MG63 (cell line): ENCODE results near the gene YBX2. TPM values are rescaled to one million over a fixed set of nuclear protein-coding genes. Genes with fewer than 3 reads are reported as not detected.

Experiments
- DNase-seq: peaks from one replicate; pipeline ENCODE4 v3.0.0-alpha.2; 2020
- H3K27me3 ChIP-seq: fragments of 250-450 bp; sonication (Bioruptor Pico); 2 replicates; pipeline ENCODE4 v1.5.1; 2020; ENCODE audit warnings: mild to moderate bottlenecking, moderate library complexity
- H3K36me3 ChIP-seq: fragments of 250-450 bp; sonication (Bioruptor Pico); 2 replicates; pipeline ENCODE4 v1.5.1; 2020; ENCODE audit warnings: mild to moderate bottlenecking, moderate library complexity
- H3K4me3 ChIP-seq: fragments of 250-450 bp; sonication (Bioruptor Pico); 2 replicates; pipeline ENCODE4 v1.5.1; 2020; ENCODE audit warnings: mild to moderate bottlenecking, moderate library complexity
- H3K9me3 ChIP-seq: fragments of 250-450 bp; sonication (Bioruptor Pico); 2 replicates; pipeline ENCODE4 v1.5.1; 2020; ENCODE audit warnings: mild to moderate bottlenecking, moderate library complexity
- total RNA-seq: library from RNA; depleted of rRNA; stranded (reverse); fragments of >200 nt; shearing (Covaris generic); gene quantifications from 2 replicates; pipeline ENCODE4 v1.2.3, GENCODE V29; 2014; ENCODE audit warnings: low replicate concordance

YBX2 gene
- total RNA-seq, 1 experiment from 2014 or later: 6.5 TPM

DNA sequence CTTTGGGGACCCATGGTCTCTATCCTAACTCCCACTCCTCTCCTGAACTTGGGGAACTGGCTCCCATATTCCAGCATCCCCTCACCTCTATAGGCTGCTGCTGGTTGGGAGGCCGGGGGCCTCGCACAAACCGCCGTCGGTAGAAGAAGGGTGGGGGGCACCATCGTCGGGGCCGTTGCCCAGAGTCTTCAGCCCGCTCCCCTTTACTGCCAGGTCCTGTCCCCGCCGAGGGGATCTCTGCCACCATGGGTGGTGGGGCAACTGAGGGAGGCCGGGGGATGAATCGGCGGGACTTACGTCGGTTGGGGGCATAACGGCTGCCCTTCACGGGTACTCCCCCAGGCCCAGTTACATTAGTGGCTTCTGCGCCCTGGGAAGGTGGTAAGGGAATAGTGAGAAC, 4.3 kb downstream of the YBX2 start:
- Histone ChIP-seq H3K27me3 (no peaks in the 10 kb centered on the region), H3K36me3 (no peaks in the 10 kb centered on the region), H3K4me3 (no peak overlapping the region), H3K9me3 (no peaks in the 10 kb centered on the region)
- no peak for DNase-seq

DNA sequence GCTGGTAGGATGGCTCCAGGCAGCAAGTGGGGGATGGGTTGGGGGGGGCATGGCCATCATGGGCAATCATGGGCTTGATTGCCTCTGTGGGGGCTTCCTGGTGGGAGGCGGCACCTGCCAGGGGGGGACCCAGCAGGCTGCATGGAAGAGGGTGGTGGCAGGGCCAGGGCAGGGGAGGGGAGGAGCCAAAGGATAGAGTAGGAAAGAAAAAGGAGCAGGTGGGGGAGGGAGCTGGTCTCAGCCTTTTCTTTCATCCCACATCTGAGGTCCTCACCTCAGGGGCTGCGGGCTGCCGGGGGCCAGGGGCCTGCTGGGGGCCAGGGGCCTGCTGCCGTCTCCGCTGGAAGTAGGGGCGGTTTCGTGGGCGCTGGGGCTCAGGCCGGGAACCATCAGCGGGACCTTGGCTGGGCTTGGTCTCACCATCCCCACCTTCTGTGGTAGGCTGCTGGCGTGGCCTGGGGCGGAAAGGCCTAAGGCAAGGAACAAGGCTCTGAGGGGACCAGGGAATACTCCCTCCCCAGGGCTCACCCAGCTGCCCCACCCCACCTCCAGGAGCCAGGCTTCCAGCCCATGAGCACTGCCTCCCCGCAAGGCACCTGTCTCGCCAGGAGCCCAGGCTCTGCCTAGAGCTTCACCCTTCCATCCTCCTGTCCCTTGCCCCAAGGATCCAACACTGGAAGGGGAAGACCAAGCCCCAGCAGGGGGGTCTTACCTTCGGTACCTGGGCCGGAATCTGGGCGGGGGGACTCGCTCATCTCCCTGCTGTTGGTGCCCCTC, 5.0 kb downstream of the YBX2 start:
- H3K27me3 ChIP-seq: no peaks in the 10 kb centered on the region
- no peak for DNase-seq
- no peak overlapping the region for H3K4me3 ChIP-seq
- H3K9me3 ChIP-seq: no peaks in the 10 kb centered on the region
- H3K36me3 ChIP-seq: no peaks in the 10 kb centered on the region

DNA sequence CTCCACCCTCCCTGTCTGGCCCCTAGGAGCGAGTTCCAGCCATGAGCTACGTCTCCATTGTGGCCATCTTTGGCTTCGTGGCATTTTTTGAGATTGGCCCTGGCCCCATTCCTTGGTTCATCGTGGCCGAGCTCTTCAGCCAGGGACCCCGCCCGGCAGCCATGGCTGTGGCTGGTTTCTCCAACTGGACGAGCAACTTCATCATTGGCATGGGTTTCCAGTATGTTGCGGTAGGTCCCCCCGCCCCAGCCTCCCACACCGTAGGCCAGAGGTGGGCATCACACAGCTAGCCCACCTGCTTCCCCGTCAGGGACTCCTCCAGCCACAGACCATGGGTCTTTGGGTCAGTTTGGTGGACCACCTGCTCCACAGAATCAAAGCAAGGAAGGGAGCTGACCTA, 8.8 kb downstream of the YBX2 start:
- Histone ChIP-seq H3K4me3 (no peak overlapping the region), H3K27me3 (no peaks in the 10 kb centered on the region), H3K36me3 (no peaks in the 10 kb centered on the region), H3K9me3 (no peaks in the 10 kb centered on the region)
- DNase-seq: no peak

DNA sequence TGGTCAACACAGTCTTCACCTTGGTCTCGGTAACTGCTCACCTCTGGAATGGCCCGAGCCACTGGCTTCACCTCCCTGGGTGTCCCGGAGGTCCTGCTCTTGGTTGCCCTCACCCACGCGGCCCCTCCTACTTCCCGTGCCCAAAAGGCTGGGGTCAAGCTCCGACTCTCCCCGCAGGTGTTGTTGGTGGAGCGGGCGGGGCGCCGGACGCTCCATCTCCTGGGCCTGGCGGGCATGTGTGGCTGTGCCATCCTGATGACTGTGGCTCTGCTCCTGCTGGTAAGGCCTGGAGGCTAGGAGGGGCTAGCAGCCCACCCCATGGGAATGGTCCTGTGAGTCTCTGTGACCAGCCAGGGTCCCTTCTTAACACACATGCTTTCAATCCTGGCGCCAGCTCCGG, 9.5 kb downstream of the YBX2 start:
- no peak overlapping the region for H3K4me3 ChIP-seq
- no peaks in the 10 kb centered on the region for H3K9me3 ChIP-seq
- DNase-seq: no peak
- no peaks in the 10 kb centered on the region for H3K27me3 ChIP-seq
- H3K36me3 ChIP-seq: no peaks in the 10 kb centered on the region

DNA sequence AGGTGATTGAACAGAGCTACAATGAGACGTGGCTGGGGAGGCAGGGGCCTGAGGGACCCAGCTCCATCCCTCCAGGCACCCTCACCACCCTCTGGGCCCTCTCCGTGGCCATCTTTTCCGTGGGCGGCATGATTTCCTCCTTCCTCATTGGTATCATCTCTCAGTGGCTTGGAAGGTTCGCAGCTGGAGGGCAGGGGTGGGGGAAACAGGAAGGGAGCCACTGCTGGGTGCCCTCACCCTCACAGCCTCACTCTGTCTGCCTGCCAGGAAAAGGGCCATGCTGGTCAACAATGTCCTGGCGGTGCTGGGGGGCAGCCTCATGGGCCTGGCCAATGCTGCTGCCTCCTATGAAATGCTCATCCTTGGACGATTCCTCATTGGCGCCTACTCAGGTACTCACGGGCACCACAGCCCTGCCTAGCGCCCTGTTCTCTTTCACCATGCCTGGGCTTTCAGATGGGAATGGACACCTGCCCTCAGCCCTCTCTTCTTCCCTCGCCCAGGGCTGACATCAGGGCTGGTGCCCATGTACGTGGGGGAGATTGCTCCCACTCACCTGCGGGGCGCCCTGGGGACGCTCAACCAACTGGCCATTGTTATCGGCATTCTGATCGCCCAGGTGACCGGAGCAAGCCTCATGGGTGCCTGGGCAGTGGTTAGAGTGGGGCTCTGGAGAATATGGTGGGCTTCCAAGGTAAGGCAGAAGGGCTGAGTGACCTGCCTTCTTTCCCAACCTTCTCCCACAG, 10.8 kb downstream of the YBX2 start:
- no peaks in the 10 kb centered on the region for H3K27me3 ChIP-seq
- no peaks in the 10 kb centered on the region for H3K9me3 ChIP-seq
- H3K36me3 ChIP-seq: no peaks in the 10 kb centered on the region
- no peak overlapping the region for H3K4me3 ChIP-seq
- no peak for DNase-seq

DNA sequence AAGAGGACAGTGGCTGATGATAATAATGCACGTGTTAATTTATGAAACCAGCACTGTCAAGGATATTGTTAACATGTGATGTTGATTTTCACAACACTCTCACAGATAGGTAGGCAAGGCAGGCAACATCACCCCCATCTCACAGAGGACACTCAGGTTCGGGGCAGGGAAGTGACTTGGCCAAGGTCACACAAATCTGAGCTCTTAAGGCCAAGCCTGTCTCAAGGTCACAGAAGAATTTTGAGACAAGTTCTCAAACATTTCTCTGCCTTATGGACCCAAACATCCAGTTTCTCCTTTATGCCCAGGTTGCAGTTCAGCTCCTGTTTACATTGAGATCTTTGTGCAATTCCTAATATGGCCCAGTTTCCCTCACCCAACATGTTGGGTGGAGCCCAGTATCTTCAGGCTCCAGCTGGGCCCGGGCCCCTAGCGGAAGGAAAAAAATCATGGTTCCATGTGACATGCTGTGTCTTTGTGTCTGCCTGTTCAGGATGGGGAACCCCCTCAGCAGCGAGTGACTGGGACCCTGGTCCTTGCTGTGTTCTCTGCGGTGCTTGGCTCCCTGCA, 11.6 kb downstream of the YBX2 start:
- no peaks in the 10 kb centered on the region for H3K27me3 ChIP-seq
- no peak overlapping the region for H3K4me3 ChIP-seq
- no peak for DNase-seq
- no peaks in the 10 kb centered on the region for H3K9me3 ChIP-seq
- no peaks in the 10 kb centered on the region for H3K36me3 ChIP-seq

DNA sequence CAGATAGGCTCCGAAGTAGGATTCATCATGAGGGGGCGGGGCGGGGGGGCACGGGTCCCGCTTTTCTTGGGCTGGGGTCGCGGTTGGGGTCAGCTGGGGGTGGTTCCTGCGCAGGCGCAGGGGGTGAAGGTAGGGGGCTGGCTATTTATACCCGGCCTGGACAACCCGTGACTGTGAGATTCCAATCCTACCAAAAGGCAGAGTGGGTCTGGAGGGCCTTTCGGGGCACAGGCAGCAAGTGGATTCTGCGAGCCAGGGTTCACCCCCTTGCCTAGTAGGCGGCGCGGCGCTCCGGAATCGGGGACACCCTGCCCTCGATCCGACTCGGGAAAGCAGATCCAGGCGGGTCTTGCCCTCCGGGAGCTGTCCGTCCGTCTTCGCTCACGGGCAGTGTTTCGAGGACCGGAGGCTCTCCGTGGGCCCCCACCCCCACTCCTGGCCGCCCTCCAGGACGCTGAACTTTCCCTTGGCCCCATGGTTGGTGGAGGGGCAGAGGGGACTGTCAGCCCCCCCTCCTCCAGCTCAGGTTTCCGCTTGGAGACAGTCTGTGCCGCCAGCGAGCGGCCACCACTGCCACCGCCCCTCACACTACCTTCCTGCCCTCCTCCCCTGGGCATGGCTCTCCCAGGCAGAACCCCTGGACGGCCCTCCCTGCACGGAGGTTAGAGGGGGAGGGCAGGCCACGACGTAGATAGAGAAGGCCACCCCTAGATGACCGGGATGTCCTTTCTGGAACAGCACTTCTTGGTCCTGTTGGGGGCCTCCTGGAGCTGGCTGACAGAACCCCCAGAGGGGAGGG, 12.3 kb downstream of the YBX2 start:
- no peak overlapping the region for H3K4me3 ChIP-seq
- no peaks in the 10 kb centered on the region for H3K27me3 ChIP-seq
- H3K36me3 ChIP-seq: no peaks in the 10 kb centered on the region
- no peaks in the 10 kb centered on the region for H3K9me3 ChIP-seq
- no peak for DNase-seq

DNA sequence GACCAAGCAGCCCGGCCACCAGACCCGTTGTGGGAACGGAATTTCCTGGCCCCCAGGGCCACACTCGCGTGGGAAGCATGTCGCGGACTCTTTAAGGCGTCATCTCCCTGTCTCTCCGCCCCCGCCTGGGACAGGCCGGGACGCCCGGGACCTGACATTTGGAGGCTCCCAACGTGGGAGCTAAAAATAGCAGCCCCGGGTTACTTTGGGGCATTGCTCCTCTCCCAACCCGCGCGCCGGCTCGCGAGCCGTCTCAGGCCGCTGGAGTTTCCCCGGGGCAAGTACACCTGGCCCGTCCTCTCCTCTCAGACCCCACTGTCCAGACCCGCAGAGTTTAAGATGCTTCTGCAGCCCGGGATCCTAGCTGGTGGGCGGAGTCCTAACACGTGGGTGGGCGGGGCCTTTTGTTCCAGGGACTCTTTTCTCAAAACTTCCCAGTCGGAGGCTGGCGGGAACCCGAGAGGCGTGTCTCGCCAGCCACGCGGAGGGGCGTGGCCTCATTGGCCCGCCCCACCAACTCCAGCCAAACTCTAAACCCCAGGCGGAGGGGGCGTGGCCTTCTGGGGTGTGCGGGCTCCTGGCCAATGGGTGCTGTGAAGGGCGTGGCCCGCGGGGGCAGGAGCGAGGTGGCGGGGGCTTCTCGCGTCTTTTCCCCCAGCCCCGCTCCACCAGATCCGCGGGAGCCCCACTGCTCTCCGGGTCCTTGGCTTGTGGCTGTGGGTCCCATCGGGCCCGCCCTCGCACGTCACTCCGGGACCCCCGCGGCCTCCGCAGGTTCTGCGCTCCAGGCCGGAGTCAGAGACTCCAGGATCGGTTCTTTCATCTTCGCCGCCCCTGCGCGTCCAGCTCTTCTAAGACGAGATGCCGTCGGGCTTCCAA, 13.1 kb downstream of the YBX2 start, which contains the start of gene SLC2A4:
SLC2A4 (plus strand) TSS at position 645 of the 879 bp plus-strand sequence; CDS start at position 862, 217 bp downstream.
- peak within 1 kb of the TSS; percentile 25 for H3K4me3 ChIP-seq
- no peaks in the 10 kb centered on the region for H3K9me3 ChIP-seq
- no peaks in the 10 kb centered on the region for H3K36me3 ChIP-seq
- peak; percentile 70 for DNase-seq
- no peaks in the 10 kb centered on the region for H3K27me3 ChIP-seq

DNA sequence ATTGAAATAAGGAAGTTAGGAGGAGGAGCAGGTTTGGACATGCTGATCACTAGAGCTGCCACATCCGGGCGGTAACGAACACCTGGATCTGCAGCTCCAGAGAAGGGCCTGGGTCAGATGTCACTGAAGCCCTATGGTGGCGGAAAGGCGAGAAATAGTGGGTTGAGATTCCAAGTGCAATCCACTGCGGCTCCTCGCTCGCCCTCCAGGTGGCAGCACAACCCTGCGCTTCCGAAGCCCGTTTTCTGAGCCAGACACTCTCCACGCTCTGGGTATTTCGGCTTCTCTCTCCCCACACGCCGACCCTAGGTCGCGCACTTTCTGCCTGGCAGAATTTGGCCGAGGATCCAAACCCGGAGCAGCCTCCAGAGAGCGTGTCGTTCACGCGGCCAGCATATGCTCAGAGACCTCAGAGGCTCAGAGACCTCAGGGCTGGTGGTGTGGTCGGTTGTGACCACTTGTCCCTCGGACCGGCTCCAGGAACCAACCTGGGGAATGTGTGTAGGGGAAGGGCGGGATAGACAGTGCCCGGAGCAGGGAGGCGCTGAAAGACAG, 13.8 kb downstream of the YBX2 start:
- H3K27me3 ChIP-seq: no peaks in the 10 kb centered on the region
- H3K9me3 ChIP-seq: no peaks in the 10 kb centered on the region
- H3K36me3 ChIP-seq: no peaks in the 10 kb centered on the region
- peak; percentile 63 for DNase-seq
- peak overlapping the region; percentile 25 for H3K4me3 ChIP-seq

DNA sequence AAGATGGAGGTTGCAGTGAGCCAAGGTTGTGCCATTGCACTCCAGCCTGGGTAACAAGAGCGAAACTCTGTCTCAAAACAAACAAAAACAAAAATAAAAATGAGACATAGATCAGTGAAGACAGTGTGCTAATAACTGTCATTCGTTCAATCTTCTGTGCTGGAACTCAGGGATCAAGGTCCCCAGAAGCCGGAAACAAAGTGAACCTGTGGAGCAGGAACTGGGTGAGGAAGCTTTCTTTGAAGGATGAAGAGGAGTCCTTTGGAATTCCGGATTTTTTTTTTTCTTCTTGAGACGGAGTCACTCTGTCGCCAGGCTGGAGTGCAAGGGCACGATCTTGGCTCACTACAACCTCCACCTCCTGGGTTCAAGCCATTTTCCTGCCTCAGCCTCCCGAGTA, 15.0 kb downstream of the YBX2 start:
- DNase-seq: no peak
- Histone ChIP-seq H3K9me3 (no peaks in the 10 kb centered on the region), H3K36me3 (no peaks in the 10 kb centered on the region), H3K27me3 (no peaks in the 10 kb centered on the region), H3K4me3 (no peak overlapping the region)

DNA sequence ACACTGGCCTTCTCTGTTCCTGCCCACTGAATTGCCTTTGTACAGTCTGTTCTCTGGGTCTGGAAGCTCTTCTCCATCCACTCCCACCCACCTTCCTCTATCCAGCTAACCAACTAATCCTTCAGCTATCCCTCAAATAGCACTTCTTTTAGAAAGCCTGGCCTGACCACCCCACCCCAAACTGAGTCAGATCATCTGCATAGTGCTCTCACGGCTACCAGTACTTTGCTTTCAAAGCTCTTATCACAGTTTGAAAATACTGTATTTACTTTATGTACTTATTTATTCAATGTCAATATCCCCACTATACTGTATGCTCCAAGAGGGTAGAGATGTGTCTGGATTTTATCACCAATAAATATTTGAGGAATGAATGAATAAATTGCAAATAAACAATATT, 27.7 kb downstream of the YBX2 start:
- H3K36me3 ChIP-seq: no peaks in the 10 kb centered on the region
- DNase-seq: peak; percentile 33
- H3K4me3 ChIP-seq: no peak overlapping the region
- no peaks in the 10 kb centered on the region for H3K9me3 ChIP-seq
- no peaks in the 10 kb centered on the region for H3K27me3 ChIP-seq

DNA sequence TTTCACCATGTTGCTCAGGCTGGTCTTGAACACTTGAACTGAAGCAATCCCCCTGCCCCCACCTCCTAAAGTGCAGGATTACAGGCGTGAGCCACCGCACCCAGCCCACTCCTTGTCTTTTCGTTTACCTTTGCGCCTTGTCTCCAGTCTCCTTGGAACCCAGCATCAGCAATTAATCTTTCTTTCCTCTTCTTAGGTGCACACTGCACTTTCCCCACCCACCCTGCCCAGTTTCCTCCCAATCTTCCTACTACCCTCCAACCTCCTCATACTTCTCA, 30.7 kb downstream of the YBX2 start:
- H3K27me3 ChIP-seq: no peaks in the 10 kb centered on the region
- H3K36me3 ChIP-seq: peaks cover 5% of the 10 kb centered on the region; the same call in 1 of the 2 replicates
- no peak for DNase-seq
- H3K4me3 ChIP-seq: no peak overlapping the region
- no peaks in the 10 kb centered on the region for H3K9me3 ChIP-seq

DNA sequence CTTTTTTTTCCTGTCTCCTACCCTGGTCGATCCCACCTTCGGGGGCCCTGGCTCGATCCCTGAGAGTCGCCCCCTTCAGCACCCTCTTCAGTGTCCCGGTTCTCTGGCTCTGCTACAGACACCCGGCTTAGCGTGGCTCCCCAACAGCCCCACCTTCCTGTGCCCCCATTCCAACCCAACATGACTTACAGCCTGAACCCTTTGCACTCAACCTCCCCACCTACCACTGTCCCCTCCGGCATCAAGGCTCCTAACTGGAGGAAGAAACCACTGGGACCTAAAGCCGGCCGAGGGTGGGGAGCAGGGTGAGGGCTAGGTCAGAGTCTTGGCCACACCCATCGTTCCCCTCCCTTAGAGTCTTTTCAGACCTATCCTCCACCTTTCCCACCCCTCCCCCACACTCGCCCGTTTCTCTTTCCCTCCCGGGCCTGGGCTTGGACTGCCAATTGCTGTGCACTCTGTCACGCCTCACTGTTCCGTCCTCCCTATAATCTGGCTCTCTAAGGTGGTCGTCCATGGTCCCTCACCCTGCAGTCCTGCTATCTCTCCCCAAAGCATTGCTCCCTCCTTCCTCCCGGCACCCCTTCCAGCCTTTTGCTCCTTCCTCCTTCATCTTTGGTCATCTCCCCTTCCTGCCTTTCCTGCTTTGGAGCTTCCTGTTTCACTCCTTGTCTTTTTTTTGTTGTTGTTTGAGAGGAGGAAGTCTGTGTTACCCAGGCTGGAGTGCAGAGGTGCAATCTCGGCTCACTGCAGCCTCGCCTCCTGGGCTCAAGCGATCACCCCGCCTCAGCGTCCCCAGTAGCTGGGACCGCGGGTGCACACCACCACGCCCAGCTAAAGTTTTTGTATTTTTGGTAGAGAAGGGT, 31.3 kb downstream of the YBX2 start:
- Histone ChIP-seq H3K4me3 (no peak overlapping the region), H3K27me3 (no peaks in the 10 kb centered on the region), H3K36me3 (peaks cover 8% of the 10 kb centered on the region; the same call in 1 of the 2 replicates), H3K9me3 (no peaks in the 10 kb centered on the region)
- no peak for DNase-seq

DNA sequence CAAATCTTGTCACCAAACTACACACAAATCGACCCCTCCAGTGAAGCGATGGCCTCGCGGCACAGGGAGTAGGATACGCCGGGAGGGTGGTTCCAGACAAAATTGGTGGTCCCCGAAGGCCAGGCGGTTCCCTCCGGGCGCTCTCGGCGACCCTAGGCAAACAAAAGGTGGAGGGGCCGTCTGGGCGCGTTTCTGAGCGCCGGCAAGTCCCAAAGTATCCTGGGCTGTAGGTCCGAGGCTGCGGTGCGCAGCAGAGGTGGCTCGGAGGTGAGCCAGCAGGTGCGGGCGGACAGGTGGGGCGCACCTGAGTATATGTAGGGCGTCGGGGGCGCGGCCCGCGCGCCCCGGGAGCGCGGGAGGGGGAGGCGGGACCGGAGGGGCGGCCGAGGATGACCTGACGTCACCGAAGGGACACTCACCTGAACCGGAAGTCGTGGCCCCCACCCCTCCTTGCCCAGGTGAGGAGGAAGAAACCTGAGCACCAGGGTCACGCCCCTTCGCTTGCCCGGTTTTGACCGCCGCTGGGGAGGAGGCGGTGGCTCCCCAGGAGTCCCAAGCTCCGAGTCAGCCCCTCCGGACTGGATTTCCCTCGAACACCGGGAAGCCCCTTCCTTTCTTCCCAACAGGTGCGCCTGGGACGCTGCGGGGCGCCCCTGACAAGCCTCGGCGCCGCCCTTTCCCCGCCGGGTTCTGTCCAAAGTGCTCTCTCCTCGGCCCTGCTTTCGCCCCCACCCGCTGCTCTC, 32.1 kb downstream of the YBX2 start, which contains the start of gene CLDN7:
CLDN7 (minus strand) TSS at position 287 of the 743 bp plus-strand sequence. CDS start 435 bp downstream, outside the sequence.
- no peak for DNase-seq
- H3K4me3 ChIP-seq: no peak within 1 kb of the TSS
- no peaks in the 10 kb centered on the region for H3K9me3 ChIP-seq
- H3K36me3 ChIP-seq: peaks cover 10% of the 10 kb centered on the region
- no peaks in the 10 kb centered on the region for H3K27me3 ChIP-seq
